Measurements from ENCODE around the gene MRPL46. TPM values are rescaled to one million over a fixed set of nuclear protein-coding genes. Genes with fewer than 3 reads are reported as not detected.

Gene MRPL46
- total RNA-seq, 2 donors from 2014 or later, result 24.5 TPM

DNA sequence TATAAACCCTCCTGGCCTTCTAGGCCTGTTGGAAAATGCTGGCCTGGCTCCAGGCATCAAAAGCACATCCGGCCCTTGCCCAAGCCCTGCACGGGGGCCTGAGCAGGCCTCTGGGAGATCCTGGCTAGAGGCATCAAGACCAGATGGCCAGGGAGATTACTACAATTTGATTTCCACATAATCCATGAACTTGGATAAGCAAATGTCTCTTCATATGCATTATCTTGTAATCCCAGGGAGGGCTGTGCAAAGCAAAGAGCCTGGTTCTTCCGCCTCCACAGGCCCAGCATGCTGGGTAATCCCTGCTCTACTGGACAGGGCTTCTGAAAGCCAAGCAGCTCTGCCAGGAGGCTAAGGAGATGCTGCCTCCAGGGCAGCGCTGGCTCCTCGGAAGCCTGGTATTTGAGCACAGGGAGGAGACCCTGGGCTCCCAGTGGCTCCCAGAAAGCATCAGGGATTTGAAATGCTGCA lies 18.2 kb downstream of the MRPL46 start:
- TF ChIP-seq, protein P1, sequence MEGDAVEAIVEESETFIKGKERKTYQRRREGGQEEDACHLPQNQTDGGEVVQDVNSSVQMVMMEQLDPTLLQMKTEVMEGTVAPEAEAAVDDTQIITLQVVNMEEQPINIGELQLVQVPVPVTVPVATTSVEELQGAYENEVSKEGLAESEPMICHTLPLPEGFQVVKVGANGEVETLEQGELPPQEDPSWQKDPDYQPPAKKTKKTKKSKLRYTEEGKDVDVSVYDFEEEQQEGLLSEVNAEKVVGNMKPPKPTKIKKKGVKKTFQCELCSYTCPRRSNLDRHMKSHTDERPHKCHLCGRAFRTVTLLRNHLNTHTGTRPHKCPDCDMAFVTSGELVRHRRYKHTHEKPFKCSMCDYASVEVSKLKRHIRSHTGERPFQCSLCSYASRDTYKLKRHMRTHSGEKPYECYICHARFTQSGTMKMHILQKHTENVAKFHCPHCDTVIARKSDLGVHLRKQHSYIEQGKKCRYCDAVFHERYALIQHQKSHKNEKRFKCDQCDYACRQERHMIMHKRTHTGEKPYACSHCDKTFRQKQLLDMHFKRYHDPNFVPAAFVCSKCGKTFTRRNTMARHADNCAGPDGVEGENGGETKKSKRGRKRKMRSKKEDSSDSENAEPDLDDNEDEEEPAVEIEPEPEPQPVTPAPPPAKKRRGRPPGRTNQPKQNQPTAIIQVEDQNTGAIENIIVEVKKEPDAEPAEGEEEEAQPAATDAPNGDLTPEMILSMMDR (conservative IDR thresholded peaks at IDR 0.05), result no peak
- Histone ChIP-seq H3K9me3 (ENCODE audit: control insufficient read depth, low read length) (peaks cover 8% of the 10 kb centered on the region), H3K4me3 (ENCODE audit: low read length) (no peak overlapping the region), H3K27ac (ENCODE audit: low read depth, low read length) (no peak overlapping the region), H3K4me1 (ENCODE audit: control insufficient read depth, insufficient read depth, low read length) (no peaks in the 10 kb centered on the region), H3K36me3 (ENCODE audit: control insufficient read depth, insufficient read depth, low read length) (no peaks in the 10 kb centered on the region), H3K9ac (ENCODE audit: extremely low read depth, low read length, poor library complexity, severe bottlenecking) (no peak overlapping the region), H3K27me3 (ENCODE audit: control insufficient read depth, insufficient read depth, low read length, poor library complexity, severe bottlenecking) (peaks cover 72% of the 10 kb centered on the region)
- WGBS, 2 experiments (ENCODE audit: insufficient coverage in 1 of 2, insufficient read length in 1 of 2), result 89 to 92% methylated on average over 4 to 5 of the region's 5 CpGs
- DNase-seq, result no peak
- H3K4me1 Mint-ChIP-seq, result no peaks in the 10 kb centered on the region
- no peak overlapping the region for H3K27ac Mint-ChIP-seq
- H3K27me3 Mint-ChIP-seq (ENCODE audit: insufficient read depth), result peaks cover 74% of the 10 kb centered on the region
- H3K9me3 Mint-ChIP-seq, result peaks cover 4% of the 10 kb centered on the region
- H3K36me3 Mint-ChIP-seq (ENCODE audit: low read depth), result no peaks in the 10 kb centered on the region
- H3K4me3 Mint-ChIP-seq, result no peak overlapping the region

DNA sequence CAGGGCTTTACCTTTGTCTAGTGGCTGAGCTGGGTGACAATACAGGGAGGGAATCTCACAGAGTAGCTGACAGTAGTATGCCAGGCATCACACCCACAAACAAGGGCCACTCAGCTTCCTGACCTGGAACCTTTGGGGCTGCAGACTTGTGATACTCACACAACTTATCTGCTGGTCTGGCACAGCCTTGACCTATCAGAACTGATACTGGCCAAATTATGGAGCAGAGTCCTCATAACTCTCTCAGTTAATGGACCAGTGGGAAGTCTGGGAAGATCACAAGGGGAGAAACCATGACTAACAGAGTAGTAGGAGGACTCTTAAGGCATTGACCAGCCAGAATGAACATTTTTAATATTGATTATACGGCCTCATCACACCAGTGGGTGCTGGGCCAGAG lies 19.4 kb downstream of the MRPL46 start:
- Histone ChIP-seq H3K27me3 (ENCODE audit: control insufficient read depth, insufficient read depth, low read length, poor library complexity, severe bottlenecking) (peaks cover 78% of the 10 kb centered on the region), H3K9me3 (ENCODE audit: control insufficient read depth, low read length) (peaks cover 18% of the 10 kb centered on the region), H3K4me3 (ENCODE audit: low read length) (no peak overlapping the region), H3K27ac (ENCODE audit: low read depth, low read length) (no peak overlapping the region), H3K4me1 (ENCODE audit: control insufficient read depth, insufficient read depth, low read length) (no peaks in the 10 kb centered on the region), H3K9ac (ENCODE audit: extremely low read depth, low read length, poor library complexity, severe bottlenecking) (no peak overlapping the region), H3K36me3 (ENCODE audit: control insufficient read depth, insufficient read depth, low read length) (no peaks in the 10 kb centered on the region)
- DNase-seq, result no peak
- peaks cover 85% of the 10 kb centered on the region for H3K27me3 Mint-ChIP-seq (ENCODE audit: insufficient read depth)
- no peaks in the 10 kb centered on the region for H3K36me3 Mint-ChIP-seq (ENCODE audit: low read depth)
- no peaks in the 10 kb centered on the region for H3K4me1 Mint-ChIP-seq
- TF ChIP-seq, protein P1 (conservative IDR thresholded peaks at IDR 0.05), result no peak
- no peak overlapping the region for H3K4me3 Mint-ChIP-seq
- H3K9me3 Mint-ChIP-seq, result peaks cover 14% of the 10 kb centered on the region
- H3K27ac Mint-ChIP-seq, result no peak overlapping the region
- 74 to 100% methylated on average over 1 of the region's 1 CpG for WGBS, 2 experiments (ENCODE audit: insufficient coverage in 1 of 2, insufficient read length in 1 of 2)

DNA sequence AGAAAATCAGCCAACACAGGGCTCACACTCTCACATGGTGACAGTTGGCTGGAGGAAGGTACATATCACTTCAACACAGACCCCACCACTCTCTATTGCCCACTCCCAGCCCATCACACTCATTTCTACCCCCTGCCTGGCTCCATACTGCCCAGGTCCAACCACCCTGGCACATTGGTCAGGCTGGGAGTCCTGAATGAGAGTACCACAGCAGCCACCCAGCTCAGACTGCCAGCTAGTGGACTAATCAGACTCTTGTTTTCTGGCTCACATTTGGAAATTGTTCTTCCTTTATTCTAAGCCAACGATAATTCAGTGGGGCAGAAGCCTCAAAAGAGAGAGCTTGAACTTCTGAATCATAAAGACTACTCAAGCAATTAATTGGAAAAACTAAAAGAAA lies 20.0 kb downstream of the MRPL46 start:
- no peak for DNase-seq
- no peak overlapping the region for H3K27ac Mint-ChIP-seq
- Histone ChIP-seq H3K27me3 (ENCODE audit: control insufficient read depth, insufficient read depth, low read length, poor library complexity, severe bottlenecking) (peaks cover 79% of the 10 kb centered on the region), H3K27ac (ENCODE audit: low read depth, low read length) (no peak overlapping the region), H3K9me3 (ENCODE audit: control insufficient read depth, low read length) (peaks cover 18% of the 10 kb centered on the region), H3K9ac (ENCODE audit: extremely low read depth, low read length, poor library complexity, severe bottlenecking) (no peak overlapping the region), H3K4me3 (ENCODE audit: low read length) (no peak overlapping the region), H3K4me1 (ENCODE audit: control insufficient read depth, insufficient read depth, low read length) (no peaks in the 10 kb centered on the region), H3K36me3 (ENCODE audit: control insufficient read depth, insufficient read depth, low read length) (no peaks in the 10 kb centered on the region)
- H3K4me3 Mint-ChIP-seq, result no peak overlapping the region
- 95 to 100% methylated on average over 1 of the region's 1 CpG for WGBS, 2 experiments (ENCODE audit: insufficient coverage in 1 of 2, insufficient read length in 1 of 2)
- H3K4me1 Mint-ChIP-seq, result no peaks in the 10 kb centered on the region
- no peaks in the 10 kb centered on the region for H3K36me3 Mint-ChIP-seq (ENCODE audit: low read depth)
- H3K9me3 Mint-ChIP-seq, result peaks cover 14% of the 10 kb centered on the region
- H3K27me3 Mint-ChIP-seq (ENCODE audit: insufficient read depth), result peaks cover 89% of the 10 kb centered on the region
- TF ChIP-seq, protein P1 (conservative IDR thresholded peaks at IDR 0.05), result no peak

Data from endodermal cell (in vitro differentiated cells).